Keratinocyte (primary cell): ENCODE data around the gene STK26.
"Not testable (repeated sequence)": the region's sequence is repeated elsewhere in the genome, so short reads cannot be mapped to it uniquely, and the experiment has no call there.

Experiments used
- EZH2 ChIP-seq: IDR thresholded peaks from one replicate; pipeline ENCODE4 v1.6.1; 2012; ENCODE audit warnings: inconsistent platforms, mild to moderate bottlenecking, low read length, moderate library complexity
- TF ChIP-seq, protein P1 (sequence below), 3 experiments: IDR thresholded peaks in 1 of 3; conservative IDR thresholded peaks in 1 of 3; optimal IDR thresholded peaks in 1 of 3; 2 replicates in 2 of 3; 3 replicates in 1 of 3; pipeline versions ENCODE3 to v1.5.1; 2011; ENCODE audit warnings: low read length in 3 of 3, mild to moderate bottlenecking in 3 of 3, moderate library complexity in 2 of 3, control low read depth in 1 of 3, inconsistent platforms in 1 of 3; ENCODE audit not compliant: insufficient read depth in 2 of 3; ENCODE audit errors: extremely low read depth in 1 of 3

- TF ChIP-seq, protein P1, sequence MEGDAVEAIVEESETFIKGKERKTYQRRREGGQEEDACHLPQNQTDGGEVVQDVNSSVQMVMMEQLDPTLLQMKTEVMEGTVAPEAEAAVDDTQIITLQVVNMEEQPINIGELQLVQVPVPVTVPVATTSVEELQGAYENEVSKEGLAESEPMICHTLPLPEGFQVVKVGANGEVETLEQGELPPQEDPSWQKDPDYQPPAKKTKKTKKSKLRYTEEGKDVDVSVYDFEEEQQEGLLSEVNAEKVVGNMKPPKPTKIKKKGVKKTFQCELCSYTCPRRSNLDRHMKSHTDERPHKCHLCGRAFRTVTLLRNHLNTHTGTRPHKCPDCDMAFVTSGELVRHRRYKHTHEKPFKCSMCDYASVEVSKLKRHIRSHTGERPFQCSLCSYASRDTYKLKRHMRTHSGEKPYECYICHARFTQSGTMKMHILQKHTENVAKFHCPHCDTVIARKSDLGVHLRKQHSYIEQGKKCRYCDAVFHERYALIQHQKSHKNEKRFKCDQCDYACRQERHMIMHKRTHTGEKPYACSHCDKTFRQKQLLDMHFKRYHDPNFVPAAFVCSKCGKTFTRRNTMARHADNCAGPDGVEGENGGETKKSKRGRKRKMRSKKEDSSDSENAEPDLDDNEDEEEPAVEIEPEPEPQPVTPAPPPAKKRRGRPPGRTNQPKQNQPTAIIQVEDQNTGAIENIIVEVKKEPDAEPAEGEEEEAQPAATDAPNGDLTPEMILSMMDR (optimal IDR thresholded peaks at IDR 0.05 in 1 of 3, IDR thresholded peaks at IDR 0.05 in 1 of 3, conservative IDR thresholded peaks at IDR 0.05 in 1 of 3; ENCODE audit: extremely low read depth in 1 of 3, insufficient read depth in 2 of 3, low read length in 3 of 3) = not testable (repeated sequence)
- TF ChIP-seq EZH2 = not testable (repeated sequence)
These were observed 28.7 kb downstream of the STK26 start for GRCh38 chrX:132051778-132052177.
